Mesendoderm (in vitro differentiated cells): ENCODE results near the gene MVK.

Experiments used
- DNase-seq: peaks from one replicate; pipeline ENCODE4 v3.0.0; 2013
- H2AK5ac ChIP-seq: 2 replicates; pipeline ENCODE4 v1.6.1; 2013; ENCODE audit warnings: low read length, inconsistent platforms
- H2BK120ac ChIP-seq: 2 replicates; pipeline ENCODE4 v1.6.1; 2013; ENCODE audit warnings: low read depth, mild to moderate bottlenecking, low read length, moderate library complexity, mixed read lengths
- H2BK15ac ChIP-seq: replicated peaks from 2 replicates; pipeline ENCODE4 v1.6.1; 2013; ENCODE audit warnings: low read depth, mild to moderate bottlenecking, moderate library complexity
- H2BK5ac ChIP-seq: 2 replicates; pipeline ENCODE4 v1.6.1; 2013; ENCODE audit warnings: low read length, inconsistent platforms
- H3K18ac ChIP-seq: 2 replicates; pipeline ENCODE4 v1.6.1; 2013; ENCODE audit warnings: mild to moderate bottlenecking, low read length, mixed read lengths
- H3K23ac ChIP-seq: one replicate; pipeline ENCODE4 v1.6.1; 2013; ENCODE audit warnings: low read length
- H3K27ac ChIP-seq: 2 replicates; pipeline ENCODE4 v1.5.1; 2013; ENCODE audit warnings: low read depth, mild to moderate bottlenecking, inconsistent platforms, low read length, moderate library complexity
- H3K27me3 ChIP-seq: 2 replicates; pipeline ENCODE4 v1.6.1; 2013; ENCODE audit warnings: low read length, control low read depth, mild to moderate bottlenecking, inconsistent platforms; ENCODE audit not compliant: insufficient read depth, poor library complexity
- H3K36me3 ChIP-seq: 2 replicates; pipeline ENCODE4 v1.6.1; 2013; ENCODE audit warnings: low read length, inconsistent platforms; ENCODE audit not compliant: control insufficient read depth, insufficient read depth
- H3K4ac ChIP-seq: one replicate; pipeline ENCODE4 v1.6.1; 2013; ENCODE audit warnings: low read depth, mild to moderate bottlenecking, low read length, moderate library complexity
- H3K4me1 ChIP-seq: 2 replicates; pipeline ENCODE4 v1.6.1; 2013; ENCODE audit warnings: low read depth, low read length, inconsistent platforms; ENCODE audit not compliant: control insufficient read depth
- H3K4me2 ChIP-seq: 2 replicates; pipeline ENCODE4 v1.6.1; 2013; ENCODE audit warnings: low read length
- H3K4me3 ChIP-seq: 2 replicates; pipeline ENCODE4 v1.5.1; 2013; ENCODE audit warnings: mild to moderate bottlenecking, low read length
- H3K56ac ChIP-seq: one replicate; pipeline ENCODE4 v1.6.1; 2013; ENCODE audit warnings: low read length
- H3K79me1 ChIP-seq: 2 replicates; pipeline ENCODE4 v1.6.1; 2013; ENCODE audit warnings: low read length, inconsistent platforms
- H3K79me2 ChIP-seq: 2 replicates; pipeline ENCODE4 v1.6.1; 2013; ENCODE audit warnings: mild to moderate bottlenecking, low read length; ENCODE audit not compliant: control insufficient read depth, insufficient read depth
- H3K9ac ChIP-seq: 2 replicates; pipeline ENCODE4 v1.6.1; 2013; ENCODE audit warnings: low read length, inconsistent platforms
- H4K5ac ChIP-seq: one replicate; pipeline ENCODE4 v1.6.1; 2013; ENCODE audit warnings: low read length
- H4K8ac ChIP-seq: one replicate; pipeline ENCODE4 v1.6.1; 2013; ENCODE audit warnings: low read depth, mild to moderate bottlenecking, control low read depth, low read length, moderate library complexity
- WGBS: extraction: QIAGEN DNeasy Blood & Tissue Kit; methylation state at CpG from one replicate; pipeline ENCODE4 v1.1.7; 2013; ENCODE audit warnings: low lambda C conversion rate, missing lambda C conversion rate; ENCODE audit not compliant: insufficient coverage; ENCODE audit errors: extremely low coverage; 5-methylcytosine and 5-hydroxymethylcytosine counted together

The MVK gene

DNA sequence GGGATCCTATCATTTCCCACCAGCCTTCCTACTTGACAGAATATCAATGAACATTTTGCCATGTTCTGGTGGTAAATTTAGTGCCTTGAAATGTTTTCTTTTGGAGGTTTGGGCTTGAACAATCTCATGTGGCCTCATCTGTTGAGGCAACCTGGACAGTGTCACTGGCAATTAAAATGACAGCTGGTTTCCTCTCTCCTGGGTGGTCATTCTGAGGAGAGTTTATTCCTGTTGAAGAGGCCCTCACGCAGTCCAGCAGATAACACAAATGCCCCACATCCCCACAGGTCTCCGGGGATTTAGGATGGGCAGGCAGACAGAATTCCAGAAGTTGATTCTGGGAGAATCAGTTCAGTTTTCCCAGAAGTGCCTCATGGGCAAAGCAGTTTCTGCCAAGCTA, 42.2 kb upstream of the MVK start:
- H3K79me1 ChIP-seq: no peaks in the 10 kb centered on the region
- no CpG with 5 or more reads among the region's 2 CpGs for WGBS
- no peak overlapping the region for H3K4me3 ChIP-seq
- H3K23ac ChIP-seq: no peak overlapping the region
- H3K27me3 ChIP-seq: no peaks in the 10 kb centered on the region
- no peak overlapping the region for H3K4ac ChIP-seq
- no peak overlapping the region for H3K56ac ChIP-seq
- no peaks in the 10 kb centered on the region for H3K79me2 ChIP-seq
- H2BK120ac ChIP-seq: no peak overlapping the region
- no peak overlapping the region for H3K18ac ChIP-seq
- no peak for DNase-seq
- no peak overlapping the region for H3K27ac ChIP-seq
- H3K9ac ChIP-seq: no peak overlapping the region
- no peak overlapping the region for H2BK5ac ChIP-seq
- H2AK5ac ChIP-seq: no peak overlapping the region
- H3K4me2 ChIP-seq: no peak overlapping the region
- no peaks in the 10 kb centered on the region for H3K36me3 ChIP-seq
- peaks cover 4% of the 10 kb centered on the region for H3K4me1 ChIP-seq
- no peak overlapping the region for H2BK15ac ChIP-seq
- no peak overlapping the region for H4K5ac ChIP-seq
- no peak overlapping the region for H4K8ac ChIP-seq

- no peak overlapping the region for H2BK5ac ChIP-seq
- no peak overlapping the region for H3K56ac ChIP-seq
- no peaks in the 10 kb centered on the region for H3K27me3 ChIP-seq
- H3K27ac ChIP-seq: no peak overlapping the region
- no peaks in the 10 kb centered on the region for H3K79me1 ChIP-seq
- no peak overlapping the region for H3K4ac ChIP-seq
- H4K8ac ChIP-seq: no peak overlapping the region
- no peak overlapping the region for H3K4me2 ChIP-seq
- no peak for DNase-seq
- no peak overlapping the region for H3K9ac ChIP-seq
- no peak overlapping the region for H2BK15ac ChIP-seq
- no peak overlapping the region for H3K4me3 ChIP-seq
- peaks cover 4% of the 10 kb centered on the region for H3K4me1 ChIP-seq
- H3K79me2 ChIP-seq: no peaks in the 10 kb centered on the region
- no peak overlapping the region for H3K18ac ChIP-seq
- H4K5ac ChIP-seq: no peak overlapping the region
- H2AK5ac ChIP-seq: no peak overlapping the region
- H3K23ac ChIP-seq: no peak overlapping the region
- H2BK120ac ChIP-seq: no peak overlapping the region
- no CpG with 5 or more reads among the region's 24 CpGs for WGBS
- H3K36me3 ChIP-seq: no peaks in the 10 kb centered on the region
These were observed 40.7 kb upstream of the MVK start for GRCh38 chr12:109532721-109533486.

GRCh38 chr12:109533487-109533740, 40.2 kb upstream of the MVK start:
- H3K4me3 ChIP-seq: no peak overlapping the region
- H3K4me1 ChIP-seq: peaks cover 4% of the 10 kb centered on the region
- no peak overlapping the region for H3K18ac ChIP-seq
- H3K36me3 ChIP-seq: no peaks in the 10 kb centered on the region
- WGBS: no CpG with 5 or more reads among the region's 8 CpGs
- H3K4me2 ChIP-seq: no peak overlapping the region
- no peak overlapping the region for H3K4ac ChIP-seq
- no peak for DNase-seq
- H2AK5ac ChIP-seq: no peak overlapping the region
- no peak overlapping the region for H2BK5ac ChIP-seq
- no peaks in the 10 kb centered on the region for H3K27me3 ChIP-seq
- no peaks in the 10 kb centered on the region for H3K79me1 ChIP-seq
- H4K5ac ChIP-seq: no peak overlapping the region
- no peak overlapping the region for H3K9ac ChIP-seq
- no peak overlapping the region for H2BK15ac ChIP-seq
- no peaks in the 10 kb centered on the region for H3K79me2 ChIP-seq
- no peak overlapping the region for H4K8ac ChIP-seq
- no peak overlapping the region for H3K56ac ChIP-seq
- H3K23ac ChIP-seq: no peak overlapping the region
- no peak overlapping the region for H3K27ac ChIP-seq
- H2BK120ac ChIP-seq: no peak overlapping the region

- Histone ChIP-seq H3K9ac (no peak overlapping the region), H2BK120ac (no peak overlapping the region), H3K79me2 (no peaks in the 10 kb centered on the region), H3K4me2 (no peak overlapping the region), H3K27me3 (no peaks in the 10 kb centered on the region), H2AK5ac (no peak overlapping the region), H3K4me1 (peaks cover 4% of the 10 kb centered on the region), H4K5ac (no peak overlapping the region), H3K4me3 (no peak overlapping the region), H3K23ac (no peak overlapping the region), H3K18ac (no peak overlapping the region), H2BK15ac (no peak overlapping the region), H3K27ac (no peak overlapping the region), H4K8ac (no peak overlapping the region), H2BK5ac (no peak overlapping the region), H3K56ac (no peak overlapping the region), H3K4ac (no peak overlapping the region), H3K36me3 (no peaks in the 10 kb centered on the region), H3K79me1 (no peaks in the 10 kb centered on the region)
- no peak for DNase-seq
- WGBS: no CpG with 5 or more reads among the region's 15 CpGs
These were observed 39.1 kb upstream of the MVK start for GRCh38 chr12:109534456-109534855.

DNA sequence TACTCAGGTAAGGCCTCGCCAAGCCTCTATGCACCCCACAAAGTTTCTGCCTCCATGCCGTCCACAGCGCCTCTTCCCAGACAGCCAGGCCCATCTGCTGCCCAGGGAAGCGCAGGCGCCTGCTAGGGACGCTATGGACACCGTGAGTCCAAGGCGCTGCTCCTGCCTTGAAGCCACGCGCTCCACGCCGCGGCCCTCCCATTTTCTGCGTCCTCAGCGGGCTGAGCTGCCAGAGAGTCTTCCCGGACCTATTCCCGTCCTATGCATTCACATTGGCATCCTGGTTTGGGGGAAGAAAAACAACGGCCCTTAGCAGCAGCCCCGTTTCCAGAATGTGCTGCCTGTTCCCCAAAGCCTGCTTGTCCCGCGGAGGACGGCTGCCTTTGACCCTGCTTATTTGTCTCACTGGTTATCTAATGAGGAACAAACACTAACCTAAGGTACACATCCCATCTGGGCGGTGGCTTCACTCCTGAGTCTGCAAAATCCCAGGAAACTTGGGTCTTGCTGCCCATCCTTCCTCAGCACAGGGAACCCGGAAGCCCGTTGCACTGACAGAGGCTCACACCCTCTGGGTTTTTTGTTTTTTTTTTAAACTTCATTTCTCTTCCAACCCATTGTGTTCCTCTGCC, 38.2 kb upstream of the MVK start:
- H3K56ac ChIP-seq: no peak overlapping the region
- H2BK120ac ChIP-seq: no peak overlapping the region
- no peak overlapping the region for H3K23ac ChIP-seq
- no peak overlapping the region for H3K4ac ChIP-seq
- no peak overlapping the region for H2AK5ac ChIP-seq
- H3K79me1 ChIP-seq: no peaks in the 10 kb centered on the region
- no peak overlapping the region for H2BK5ac ChIP-seq
- no peaks in the 10 kb centered on the region for H3K36me3 ChIP-seq
- no peaks in the 10 kb centered on the region for H3K27me3 ChIP-seq
- no peaks in the 10 kb centered on the region for H3K79me2 ChIP-seq
- no peak for DNase-seq
- no peak overlapping the region for H3K4me3 ChIP-seq
- WGBS: no CpG with 5 or more reads among the region's 25 CpGs
- H3K4me2 ChIP-seq: no peak overlapping the region
- H3K9ac ChIP-seq: no peak overlapping the region
- H4K8ac ChIP-seq: no peak overlapping the region
- no peak overlapping the region for H2BK15ac ChIP-seq
- no peak overlapping the region for H3K18ac ChIP-seq
- H4K5ac ChIP-seq: no peak overlapping the region
- H3K27ac ChIP-seq: no peak overlapping the region
- H3K4me1 ChIP-seq: no peaks in the 10 kb centered on the region

DNA sequence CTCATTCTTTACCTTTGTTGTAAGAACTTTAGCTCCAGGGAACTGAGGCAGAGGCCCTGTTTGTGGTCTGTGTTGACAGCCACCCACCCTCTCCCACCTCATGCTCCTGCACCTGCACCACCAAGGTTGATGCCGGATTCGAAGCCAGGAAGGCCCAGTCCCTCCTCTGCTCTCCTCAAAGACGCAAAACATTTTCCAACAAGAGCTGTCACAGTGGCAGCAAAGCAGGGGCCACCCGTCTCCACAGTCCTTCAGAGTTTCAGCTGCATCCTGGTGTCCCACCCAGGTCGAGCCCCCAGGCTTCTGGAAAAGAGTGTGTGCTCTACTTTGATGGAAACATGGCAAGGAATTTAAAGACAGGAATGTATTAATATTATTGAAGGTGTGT, 37.7 kb upstream of the MVK start:
- Histone ChIP-seq H2AK5ac (no peak overlapping the region), H3K9ac (no peak overlapping the region), H3K27me3 (no peaks in the 10 kb centered on the region), H3K4me1 (no peaks in the 10 kb centered on the region), H3K23ac (no peak overlapping the region), H2BK120ac (no peak overlapping the region), H4K5ac (no peak overlapping the region), H3K79me2 (no peaks in the 10 kb centered on the region), H3K36me3 (no peaks in the 10 kb centered on the region), H3K79me1 (no peaks in the 10 kb centered on the region), H3K4me2 (no peak overlapping the region), H3K4ac (no peak overlapping the region), H2BK5ac (no peak overlapping the region), H4K8ac (no peak overlapping the region), H2BK15ac (no peak overlapping the region), H3K56ac (peak overlapping the region; percentile 22), H3K27ac (no peak overlapping the region), H3K4me3 (no peak overlapping the region), H3K18ac (no peak overlapping the region)
- WGBS: no CpG with 5 or more reads among the region's 5 CpGs
- no peak for DNase-seq
